GM20000 (cell line): ENCODE measurements around the gene ZMAT5.

Source experiments
- DNase-seq: peaks from one replicate; pipeline ENCODE4 v3.0.0; 2012; ENCODE audit warnings: low spot score
- CTCF ChIP-seq: IDR thresholded peaks from 2 replicates; pipeline ENCODE4 v1.5.1; 2012; ENCODE audit warnings: mild to moderate bottlenecking, control low read depth; ENCODE audit errors: extremely low read depth, missing control alignments

ZMAT5 gene

GRCh38 chr22:29753808-29754657, 12.8 kb downstream of the ZMAT5 start:
- no peak for DNase-seq
- no peak for TF ChIP-seq CTCF

GRCh38 chr22:29751669-29752068, 15.1 kb downstream of the ZMAT5 start:
- TF ChIP-seq CTCF, result no peak

DNA sequence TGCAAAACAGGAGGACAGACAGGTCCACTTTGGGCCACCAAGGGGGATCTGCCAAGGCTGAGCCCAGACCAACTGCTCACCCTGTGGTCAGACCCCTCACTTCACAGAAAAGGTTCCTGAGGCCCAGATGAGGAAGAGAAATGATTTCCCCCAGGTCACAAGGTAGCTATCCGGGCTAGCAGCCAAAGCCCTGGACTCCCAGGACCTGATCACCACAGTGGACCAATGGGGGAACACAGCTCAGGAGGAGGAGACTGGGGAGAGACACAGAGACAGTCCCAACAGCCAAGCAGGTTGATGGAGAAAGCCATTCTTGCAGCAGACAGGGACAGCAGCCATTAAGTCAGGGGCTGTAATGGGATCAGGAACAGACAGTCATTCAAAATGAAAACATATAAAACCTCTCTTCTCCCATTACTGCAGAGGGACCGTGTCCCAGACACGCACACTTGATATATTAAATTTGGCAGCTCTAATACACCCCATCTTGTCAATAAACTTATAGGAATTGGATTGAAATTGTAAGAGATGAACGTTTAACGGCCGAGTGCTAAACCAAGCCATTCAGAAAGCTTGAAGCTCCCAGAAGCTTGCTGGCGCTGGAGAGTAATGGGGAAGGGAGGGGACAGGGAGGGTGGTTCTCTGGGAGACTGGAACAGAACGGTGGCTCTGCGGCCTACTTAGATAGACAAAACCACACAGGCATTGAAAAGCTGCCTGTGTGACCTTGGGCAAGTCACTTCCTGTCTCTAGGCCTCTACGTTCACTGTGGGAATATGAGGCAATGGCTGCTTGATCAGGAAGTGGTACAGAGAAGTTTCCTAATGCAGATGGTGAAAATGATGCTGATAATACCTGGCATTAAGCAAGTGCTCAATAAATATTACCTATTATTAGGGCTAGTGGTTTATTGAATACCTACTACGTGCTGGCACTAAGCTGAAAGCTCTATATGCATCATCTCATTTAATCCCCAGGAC, 16.0 kb downstream of the ZMAT5 start:
- DNase-seq, result no peak
- no peak for TF ChIP-seq CTCF

More at GRCh38 chr22:29751669-29752068, 15.1 kb downstream of the ZMAT5 start:
- no peak for DNase-seq

- no peak for TF ChIP-seq CTCF
- no peak for DNase-seq
These were observed 16.8 kb downstream of the ZMAT5 start for GRCh38 chr22:29750029-29750428.

GRCh38 chr22:29748248-29748893, 18.4 kb downstream of the ZMAT5 start:
- no peak for DNase-seq
- TF ChIP-seq CTCF, result no peak

GRCh38 chr22:29747832-29748231, 19.0 kb downstream of the ZMAT5 start:
- no peak for DNase-seq
- TF ChIP-seq CTCF, result no peak

GRCh38 chr22:29744902-29745301, 21.9 kb downstream of the ZMAT5 start:
- no peak for DNase-seq
- no peak for TF ChIP-seq CTCF
